Natural killer cell (primary cell): ENCODE data around the gene CDC14B. TPM values are rescaled to one million over a fixed set of nuclear protein-coding genes. Genes with fewer than 3 reads are reported as not detected.

Source experiments
- ATAC-seq, 3 donors: fragments of 150-1000 bp in 2 of 3; fragments of 200-7000 bp in 1 of 3; cut with Tn5 transposase; 1 replicate in 1 of 3; 2 replicates in 2 of 3; pipeline ENCODE4 v1.10.0; 2021; ENCODE audit warnings: mild to moderate bottlenecking in 2 of 3, moderate library complexity in 2 of 3
- DNase-seq, 2 donors: peaks; one replicate each; pipeline versions ENCODE4 v3.0.0 to v3.0.0-alpha.2; 2013 to 2021; ENCODE audit warnings: mixed read lengths in 1 of 2
- H3K27ac ChIP-seq: one replicate; pipeline ENCODE4 v1.5.1; 2013; ENCODE audit warnings: mild to moderate bottlenecking, low read length
- H3K27me3 ChIP-seq: one replicate; pipeline ENCODE4 v1.6.1; 2013; ENCODE audit warnings: low read length; ENCODE audit not compliant: control insufficient read depth, insufficient read depth
- H3K36me3 ChIP-seq: one replicate; pipeline ENCODE4 v1.6.1; 2013; ENCODE audit warnings: low read length; ENCODE audit not compliant: control insufficient read depth, insufficient read depth
- H3K4me1 ChIP-seq: one replicate; pipeline ENCODE4 v1.6.1; 2013; ENCODE audit warnings: low read length; ENCODE audit not compliant: control insufficient read depth, insufficient read depth
- H3K4me3 ChIP-seq: one replicate; pipeline ENCODE4 v1.5.1; 2013; ENCODE audit warnings: low read length
- H3K9me3 ChIP-seq: one replicate; pipeline ENCODE4 v1.6.1; 2013; ENCODE audit warnings: low read length; ENCODE audit not compliant: control insufficient read depth, insufficient read depth
- H3K27ac Mint-ChIP-seq, 2 donors: one replicate each; pipeline ENCODE4 v1.8.0; 2022; ENCODE audit warnings: mild to moderate bottlenecking in 2 of 2, mixed read lengths in 2 of 2, moderate library complexity in 1 of 2
- H3K27me3 Mint-ChIP-seq, 2 donors: one replicate each; pipeline ENCODE4 v1.8.0; 2022; ENCODE audit warnings: low read depth in 2 of 2, mixed read lengths in 2 of 2
- H3K36me3 Mint-ChIP-seq: one replicate; pipeline ENCODE4 v1.8.0; 2022; ENCODE audit warnings: mixed read lengths
- H3K4me1 Mint-ChIP-seq, 2 donors: one replicate each; pipeline ENCODE4 v1.8.0; 2022; ENCODE audit warnings: mixed read lengths in 2 of 2
- H3K4me3 Mint-ChIP-seq: one replicate; pipeline ENCODE4 v1.8.0; 2022; ENCODE audit warnings: mild to moderate bottlenecking, moderate library complexity, mixed read lengths
- H3K9me3 Mint-ChIP-seq, 2 donors: one replicate each; pipeline ENCODE4 v1.8.0; 2022; ENCODE audit warnings: mixed read lengths in 2 of 2
- CTCF ChIP-seq: fragments of 200-600 bp; IDR thresholded peaks from one replicate; pipeline ENCODE4 v1.8.0; 2022; ENCODE audit warnings: antibody characterized with exemption
- WGBS: methylation state at CpG from one replicate; pipeline ENCODE4 v1.1.7; 2013; ENCODE audit warnings: missing lambda C conversion rate; ENCODE audit not compliant: insufficient coverage; 5-methylcytosine and 5-hydroxymethylcytosine counted together
- intact Hi-C: fragments of 100-400 bp; cut with micrococcal nuclease; formaldehyde crosslinking; loops from one replicate; pipeline ENCODE4 v1.14.2; 2022
- total RNA-seq, 4 donors: library from RNA; stranded (reverse); fragments of 120-200 nt in 1 of 4; gene quantifications; one replicate each; pipeline versions ENCODE4 v1.2.3 to v1.2.4, GENCODE V29; 2013 to 2022

The CDC14B gene
- total RNA-seq, 3 donors from 2014 or later (not counting 1 experiment from before 2014, with no cell fraction given): 2.3 to 4.7 (median 3.9) TPM

GRCh38 chr9:96509026-96509425 lies 110.6 kb downstream of the CDC14B start:
- TF ChIP-seq CTCF: no peak
- ATAC-seq: no peak
- Histone ChIP-seq H3K4me1 (no peaks in the 10 kb centered on the region), H3K27ac (no peak overlapping the region), H3K36me3 (no peaks in the 10 kb centered on the region), H3K4me3 (no peak overlapping the region), H3K9me3 (no peaks in the 10 kb centered on the region), H3K27me3 (no peaks in the 10 kb centered on the region)
- Mint-ChIP-seq H3K4me3 (no peak overlapping the region), H3K36me3 (no peaks in the 10 kb centered on the region), H3K9me3 (no peaks in the 10 kb centered on the region), H3K4me1 (no peaks in the 10 kb centered on the region), H3K27me3 (no peaks in the 10 kb centered on the region), H3K27ac (no peak overlapping the region)
- intact Hi-C loops: no loop called here
- WGBS: 80% methylated on average over 5 of the region's 5 CpGs
- no peak for DNase-seq

GRCh38 chr9:96508227-96508940 lies 111.3 kb downstream of the CDC14B start:
- intact Hi-C loops: no loop called here

GRCh38 chr9:96505316-96505991 lies 114.2 kb downstream of the CDC14B start:
- intact Hi-C loops: no loop called here

More at GRCh38 chr9:96508227-96508940, 111.3 kb downstream of the CDC14B start:
- H3K4me3 Mint-ChIP-seq: no peak overlapping the region
- no peaks in the 10 kb centered on the region for H3K4me1 Mint-ChIP-seq
- Histone ChIP-seq H3K4me3 (no peak overlapping the region), H3K27ac (no peak overlapping the region), H3K27me3 (no peaks in the 10 kb centered on the region), H3K36me3 (no peaks in the 10 kb centered on the region), H3K9me3 (no peaks in the 10 kb centered on the region), H3K4me1 (no peaks in the 10 kb centered on the region)
- 93% methylated on average over 13 of the region's 14 CpGs for whole genome bisulfite sequencing
- no peak overlapping the region for H3K27ac Mint-ChIP-seq
- ATAC-seq (no peak), DNase-seq (no peak)
- no peaks in the 10 kb centered on the region for H3K9me3 Mint-ChIP-seq
- H3K27me3 Mint-ChIP-seq: peaks cover 4 to 6% of the 10 kb centered on the region in 2 donors
- no peaks in the 10 kb centered on the region for H3K36me3 Mint-ChIP-seq
- no peak for TF ChIP-seq CTCF

More at GRCh38 chr9:96505316-96505991, 114.2 kb downstream of the CDC14B start:
- no peaks in the 10 kb centered on the region for H3K4me1 ChIP-seq
- DNase-seq (no peak), ATAC-seq (no peak)
- no peaks in the 10 kb centered on the region for H3K27me3 ChIP-seq
- no peaks in the 10 kb centered on the region for H3K9me3 Mint-ChIP-seq
- H3K27ac Mint-ChIP-seq: no peak overlapping the region
- peaks cover 4 to 11% of the 10 kb centered on the region in 2 donors for H3K27me3 Mint-ChIP-seq
- no peak overlapping the region for H3K4me3 ChIP-seq
- H3K4me1 Mint-ChIP-seq: no peaks in the 10 kb centered on the region
- WGBS: 86% methylated on average over 13 of the region's 13 CpGs
- TF ChIP-seq CTCF: no peak
- no peaks in the 10 kb centered on the region for H3K36me3 ChIP-seq
- no peaks in the 10 kb centered on the region for H3K9me3 ChIP-seq
- H3K27ac ChIP-seq: no peak overlapping the region
- H3K4me3 Mint-ChIP-seq: no peak overlapping the region
- H3K36me3 Mint-ChIP-seq: no peaks in the 10 kb centered on the region
